GM12865 (cell line): Measurements from ENCODE around the gene NHLRC2.

Experiments
- DNase-seq: peaks from one replicate; pipeline ENCODE4 v3.0.0; 2010; ENCODE audit warnings: low read depth
- H3K4me3 ChIP-seq: 2 replicates; pipeline ENCODE4 v1.5.1; 2011; ENCODE audit warnings: mild to moderate bottlenecking, low read depth, low read length, control low read depth
- CTCF ChIP-seq: IDR thresholded peaks from 2 replicates; pipeline ENCODE4 v1.5.1; 2011; ENCODE audit warnings: low read length, control low read depth, low read depth, inconsistent platforms; ENCODE audit not compliant: insufficient read depth; ENCODE audit errors: missing control alignments

Gene NHLRC2

GRCh38 chr10:113858541-113858940 lies 4.1 kb downstream of the NHLRC2 start:
- H3K4me3 ChIP-seq, result no peak overlapping the region
- no peak for DNase-seq
- no peak for TF ChIP-seq CTCF

- peak; percentile 41 for DNase-seq
- TF ChIP-seq CTCF, result no peak
- peak overlapping the region; percentile 24; the same call in 1 of the 2 replicates for H3K4me3 ChIP-seq
Observed at GRCh38 chr10:113859261-113859660, 4.8 kb downstream of the NHLRC2 start.

GRCh38 chr10:113865901-113866300 lies 11.4 kb downstream of the NHLRC2 start:
- no peak for DNase-seq
- no peak overlapping the region for H3K4me3 ChIP-seq
- TF ChIP-seq CTCF, result no peak

GRCh38 chr10:113866551-113867394 lies 12.3 kb downstream of the NHLRC2 start:
- no peak for TF ChIP-seq CTCF
- no peak for DNase-seq
- H3K4me3 ChIP-seq, result no peak overlapping the region

- DNase-seq, result no peak
- no peak overlapping the region for H3K4me3 ChIP-seq
- no peak for TF ChIP-seq CTCF
Observed at GRCh38 chr10:113867904-113868303, 13.4 kb downstream of the NHLRC2 start.

GRCh38 chr10:113869789-113870188 lies 15.3 kb downstream of the NHLRC2 start:
- TF ChIP-seq CTCF, result no peak
- DNase-seq, result no peak
- H3K4me3 ChIP-seq, result no peak overlapping the region
